IMR-90 (cell line): Measurements from ENCODE around the gene TIMM44. TPM values are rescaled to one million over a fixed set of nuclear protein-coding genes. Genes with fewer than 3 reads are reported as not detected.

Experiments used
- ATAC-seq: fragments of 200-7000 bp; cut with Tn5 transposase; 2 replicates; pipeline ENCODE4 v1.9.1; 2020; ENCODE audit warnings: low read depth, mild to moderate bottlenecking, moderate library complexity
- Bru-seq: library from RNA; stranded (reverse); fragments of 400-500 nt; gene quantifications from one replicate; lab custom pipeline; 2021; lab: Mats Ljungman, UMichigan
- BruChase-seq, 2 experiments: library from RNA; stranded (reverse); fragments of 400-500 nt; gene quantifications; one replicate each; lab custom pipeline; 2021; lab: Mats Ljungman, UMichigan
- BruUV-seq: library from RNA; stranded (reverse); fragments of 400-500 nt; replicated peaks from 2 replicates; lab custom pipeline; 2021; lab: Mats Ljungman, UMichigan
- CTCF ChIA-PET: fragments of 300-600 bp; formaldehyde crosslinking; extraction: SDS; loops from one replicate; lab custom pipeline; 2021; ENCODE audit warnings: antibody characterized with exemption; lab: Yijun Ruan, JAX
- POLR2A ChIA-PET: fragments of 300-600 bp; sonication (Branson Sonifier 250); formaldehyde crosslinking; loops from one replicate; lab custom pipeline; 2022; ENCODE audit warnings: antibody characterized with exemption; ENCODE audit not compliant: unreplicated experiment; lab: Charles Lee
- DNase-seq: peaks from one replicate; pipeline ENCODE4 v3.0.0; 2013
- H2AFZ ChIP-seq: replicated peaks from 2 replicates; pipeline ENCODE3; 2013; ENCODE audit warnings: low read length, mild to moderate bottlenecking; ENCODE audit not compliant: poor library complexity
- H2AK5ac ChIP-seq: 2 replicates; pipeline ENCODE4 v1.6.1; 2013; ENCODE audit warnings: low read depth, low read length, inconsistent platforms
- H2AK9ac ChIP-seq: replicated peaks from 2 replicates; pipeline ENCODE3; 2013; ENCODE audit warnings: mild to moderate bottlenecking, low read depth, low read length, moderate library complexity; ENCODE audit not compliant: poor library complexity
- H2BK120ac ChIP-seq: 2 replicates; pipeline ENCODE4 v1.6.1; 2013; ENCODE audit warnings: low read depth, low read length, inconsistent platforms
- H2BK15ac ChIP-seq: 3 replicates; pipeline ENCODE4 v1.6.1; 2013; ENCODE audit warnings: low read depth, low read length, inconsistent platforms
- H2BK20ac ChIP-seq: 2 replicates; pipeline ENCODE4 v1.6.1; 2013; ENCODE audit warnings: low read depth, mild to moderate bottlenecking, inconsistent platforms, low read length, moderate library complexity
- H2BK5ac ChIP-seq: 2 replicates; pipeline ENCODE4 v1.6.1; 2013; ENCODE audit warnings: mild to moderate bottlenecking, low read depth, low read length, inconsistent platforms; ENCODE audit not compliant: poor library complexity, severe bottlenecking
- H3K14ac ChIP-seq: replicated peaks from 2 replicates; pipeline ENCODE4 v1.6.1; 2013; ENCODE audit warnings: low read depth, low read length, inconsistent platforms
- H3K18ac ChIP-seq: 2 replicates; pipeline ENCODE4 v1.6.1; 2013; ENCODE audit warnings: low read depth, low read length, control low read depth
- H3K23ac ChIP-seq: 2 replicates; pipeline ENCODE4 v1.6.1; 2013; ENCODE audit warnings: low read depth, low read length, inconsistent platforms
- H3K27ac ChIP-seq: 2 replicates; pipeline ENCODE4 v1.5.1; 2013; ENCODE audit warnings: mild to moderate bottlenecking, control low read depth, low read length; ENCODE audit not compliant: insufficient read depth
- H3K27me3 ChIP-seq: 2 replicates; pipeline ENCODE4 v1.6.1; 2013; ENCODE audit warnings: low read length; ENCODE audit not compliant: control insufficient read depth, insufficient read depth
- H3K36me3 ChIP-seq: 2 replicates; pipeline ENCODE4 v1.6.1; 2013; ENCODE audit warnings: low read length, mixed read lengths; ENCODE audit not compliant: control insufficient read depth, insufficient read depth
- H3K4ac ChIP-seq: 2 replicates; pipeline ENCODE4 v1.6.1; 2013; ENCODE audit warnings: low read depth, low read length, inconsistent platforms
- H3K4me1 ChIP-seq: 2 replicates; pipeline ENCODE4 v1.6.1; 2013; ENCODE audit warnings: low read length, mixed read lengths; ENCODE audit not compliant: control insufficient read depth, insufficient read depth
- H3K4me2 ChIP-seq: 2 replicates; pipeline ENCODE4 v1.6.1; 2013; ENCODE audit warnings: low read depth, mild to moderate bottlenecking, control low read depth, low read length, moderate library complexity
- H3K4me3 ChIP-seq: 2 replicates; pipeline ENCODE4 v1.5.1; 2013; ENCODE audit warnings: low read depth, mild to moderate bottlenecking, control low read depth, low read length, moderate library complexity; ENCODE audit not compliant: insufficient read depth
- H3K56ac ChIP-seq: 2 replicates; pipeline ENCODE4 v1.6.1; 2013; ENCODE audit warnings: low read length, inconsistent platforms; ENCODE audit not compliant: insufficient read depth; ENCODE audit errors: extremely low read depth
- H3K79me1 ChIP-seq, 2 experiments: 2 replicates each; pipeline ENCODE4 v1.6.1; 2013; ENCODE audit warnings: low read length in 2 of 2, inconsistent platforms in 1 of 2, low read depth in 1 of 2
- H3K9ac ChIP-seq: 2 replicates; pipeline ENCODE4 v1.6.1; 2013; ENCODE audit warnings: low read depth, low read length, control low read depth
- H3K9me1 ChIP-seq: 2 replicates; pipeline ENCODE4 v1.6.1; 2013; ENCODE audit warnings: low read length, inconsistent platforms; ENCODE audit not compliant: insufficient read depth
- H3K9me3 ChIP-seq: 2 replicates; pipeline ENCODE4 v1.6.1; 2013; ENCODE audit warnings: low read length; ENCODE audit not compliant: control insufficient read depth, insufficient read depth
- H4K20me1 ChIP-seq: 2 replicates; pipeline ENCODE4 v1.6.1; 2013; ENCODE audit warnings: low read length, inconsistent platforms; ENCODE audit not compliant: insufficient read depth
- H4K5ac ChIP-seq: 2 replicates; pipeline ENCODE4 v1.6.1; 2013; ENCODE audit warnings: mild to moderate bottlenecking, low read depth, low read length, control low read depth
- H4K8ac ChIP-seq, 2 experiments: 2 replicates each; pipeline ENCODE4 v1.6.1; 2013; ENCODE audit warnings: low read depth in 2 of 2, low read length in 2 of 2, control low read depth in 1 of 2, inconsistent platforms in 1 of 2
- H4K91ac ChIP-seq: 2 replicates; pipeline ENCODE4 v1.6.1; 2013; ENCODE audit warnings: low read depth, low read length, inconsistent platforms; ENCODE audit not compliant: insufficient read depth
- BHLHE40 ChIP-seq: fragments of 150-350 bp; IDR thresholded peaks from 2 replicates; pipeline ENCODE4 v1.6.1; 2016; ENCODE audit warnings: mild to moderate bottlenecking, low read depth, low read length
- CEBPB ChIP-seq: IDR thresholded peaks from 2 replicates; pipeline ENCODE4 v1.6.1; 2012; ENCODE audit warnings: low read depth, low read length, improper control_type of control experiment
- CHD1 ChIP-seq: IDR thresholded peaks from 2 replicates; pipeline ENCODE4 v1.6.1; 2012; ENCODE audit warnings: low read depth, low read length, improper control_type of control experiment
- CTCF ChIP-seq: conservative IDR thresholded peaks from 2 replicates; pipeline ENCODE4 v1.5.1; 2012; ENCODE audit warnings: mild to moderate bottlenecking, low read depth, low read length, improper control_type of control experiment
- FOS ChIP-seq: fragments of 150-350 bp; IDR thresholded peaks from 2 replicates; pipeline ENCODE4 v1.6.1; 2016; ENCODE audit warnings: low read depth, low read length
- MAFK ChIP-seq: IDR thresholded peaks from 2 replicates; pipeline ENCODE4 v1.6.1; 2012; ENCODE audit warnings: low read depth, low read length, improper control_type of control experiment
- MXI1 ChIP-seq: IDR thresholded peaks from 2 replicates; pipeline ENCODE4 v1.6.1; 2012; ENCODE audit warnings: low read depth, mild to moderate bottlenecking, low read length, moderate library complexity, borderline replicate concordance
- NFE2L2 ChIP-seq: fragments of 150-350 bp; IDR thresholded peaks from 2 replicates; pipeline ENCODE4 v1.6.1; 2016; ENCODE audit warnings: low read depth, mild to moderate bottlenecking, low read length
- POLR2A ChIP-seq: IDR thresholded peaks from 2 replicates; pipeline ENCODE4 v1.6.1; 2012; ENCODE audit warnings: mild to moderate bottlenecking, low read depth, low read length
- RFX5 ChIP-seq: IDR thresholded peaks from 2 replicates; pipeline ENCODE4 v1.8.0; 2012; ENCODE audit warnings: low read depth, mild to moderate bottlenecking, low read length, moderate library complexity
- SMC3 ChIP-seq: fragments of 150-350 bp; IDR thresholded peaks from 2 replicates; pipeline ENCODE4 v1.6.1; 2016; ENCODE audit warnings: low read depth, mild to moderate bottlenecking, antibody characterized with exemption, low read length, moderate library complexity
- WGBS, 2 experiments: methylation state at CpG; one replicate each; pipeline versions ENCODE4 v1.1.5 to v1.1.7; 2013; ENCODE audit warnings: missing lambda C conversion rate in 2 of 2; ENCODE audit not compliant: insufficient read length in 1 of 2; ENCODE audit errors: extremely low coverage in 2 of 2; 5-methylcytosine and 5-hydroxymethylcytosine counted together
- dilution Hi-C: fragments of 300-500 bp; cut with HindIII; formaldehyde crosslinking; loops from one replicate; pipeline ENCODE4 v1.14.3; 2018; ENCODE audit warnings: low sequenced_read_pairs; ENCODE audit not compliant: unreplicated experiment
- in situ Hi-C: fragments of 300-500 bp; cut with MboI; formaldehyde crosslinking; loops from 3 replicates; pipeline ENCODE4 v1.14.3; 2019; ENCODE audit warnings: low sequenced_read_pairs, inconsistent platforms, mixed read lengths
- intact Hi-C: fragments of 100-400 bp; cut with micrococcal nuclease; formaldehyde crosslinking; loops from 2 replicates; pipeline ENCODE4 v1.10.0; 2022
- long read RNA-seq: library from polyadenylated mRNA; unstranded; transcript quantifications from one replicate; pipeline ENCODE4 v2.0.0, GENCODE V29; 2021; ENCODE audit not compliant: unreplicated experiment
- polyA plus RNA-seq, 3 experiments: library from polyadenylated mRNA; depleted of rRNA; stranded (reverse); fragments of >200 nt; gene quantifications; 2 replicates each; pipeline ENCODE4 v1.2.3, GENCODE V29; 2012; ENCODE audit warnings: low replicate concordance in 1 of 3
- total RNA-seq: library from RNA; depleted of rRNA; stranded (reverse); fragments of >200 nt; gene quantifications from 2 replicates; pipeline ENCODE4 v1.2.3, GENCODE V29; 2012; rRNA removed
- TF ChIP-seq, protein P1 (sequence below): fragments of 150-350 bp; IDR thresholded peaks from 2 replicates; pipeline ENCODE4 v1.6.1; 2016; ENCODE audit warnings: low read depth, mild to moderate bottlenecking, low read length, moderate library complexity, borderline replicate concordance

Gene TIMM44
- 37.6 and 43.0 TPM in 2 replicates for total RNA-seq
- 52.3 and 65.3 TPM in 2 replicates for polyA plus RNA-seq (2012; rRNA removed)
- 34.9 and 59.4 TPM in 2 replicates for polyA plus RNA-seq (2012; cell fraction: cytosol; rRNA removed)
- 92.3 and 186 TPM in 2 replicates for polyA plus RNA-seq (2012; cell fraction: nucleus; rRNA removed; ENCODE audit: low replicate concordance)
- percentile 66 among the genes with signal in this experiment for Bru-seq, nascent RNA
- percentile 75 among the genes with signal in this experiment for BruChase-seq, experiment 1, labeled RNA remaining after a 6-hour chase
- BruChase-seq, experiment 2, labeled RNA remaining after a 2-hour chase = percentile 61 among the genes with signal in this experiment
- long read RNA-seq, transcript TIMM44-201 (13 exons, 2,075 nt) = major isoform, 25 of 36 reads
- long read RNA-seq, partial matches to known transcripts = 4 of 36 reads
- long read RNA-seq, other reads (novel, unspliced or antisense) = 4 of 36 reads

DNA sequence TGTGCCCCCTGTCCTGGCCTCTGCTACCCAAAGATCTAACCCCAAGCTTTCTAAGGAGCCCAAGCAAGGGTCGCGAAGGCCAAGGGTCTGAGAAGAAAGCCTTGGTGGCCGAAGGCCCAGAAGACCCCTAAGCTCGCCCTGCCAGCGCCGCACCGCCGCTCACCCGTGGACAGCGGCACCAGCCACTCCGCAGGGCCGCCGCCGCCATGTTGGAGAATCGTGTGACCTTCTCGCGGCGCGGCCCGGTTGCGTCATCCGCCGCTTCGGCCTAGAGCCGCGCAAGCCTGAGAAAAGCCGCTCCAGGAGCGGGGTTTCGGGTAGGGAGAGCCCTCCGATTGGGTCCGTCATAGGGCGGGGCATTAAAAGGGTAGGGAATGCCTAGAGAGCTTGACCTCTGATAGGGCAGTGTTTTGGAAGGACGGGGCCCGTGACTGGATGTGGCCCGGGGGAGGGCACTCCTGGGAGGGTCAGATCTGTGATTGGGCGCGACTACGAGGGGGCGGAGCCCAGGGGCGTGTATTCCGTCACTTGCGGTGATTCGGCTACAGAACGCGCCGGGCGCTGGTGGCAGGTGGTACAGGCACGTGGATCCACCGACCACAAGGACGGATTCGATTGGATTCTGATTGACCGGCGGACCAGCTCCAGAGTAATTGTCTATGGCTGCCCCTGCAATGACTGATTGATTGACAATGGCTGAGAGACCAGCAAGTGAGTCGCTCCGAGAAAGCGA lies at the start of gene TIMM44:
TSS of gene TIMM44 (minus strand) at position 223 of the 733 bp plus-strand sequence. CDS start at position 208, 15 bp downstream.
- H2BK5ac ChIP-seq = peak within 1 kb of the TSS; percentile 28
- H3K27me3 ChIP-seq = no peaks in the 10 kb centered on the region
- peak within 1 kb of the TSS; percentile 88 for H3K4ac ChIP-seq
- H3K56ac ChIP-seq = peak within 1 kb of the TSS; percentile 89
- no peaks in the 10 kb centered on the region for H4K20me1 ChIP-seq
- ChIA-PET POLR2A (interaction anchor here (0.5 kb wide), 2 partner anchors 309 to 324 kb away, joined by 3 to 4 read pairs; no protein-coding TSS in a partner anchor), CTCF (interaction anchor here (0.6 to 1.9 kb wide), 13 partner anchors 12 to 451 kb away, joined by 3 to 6 read pairs (median 3); partner anchors contain the start of gene ELAVL1)
- peak within 1 kb of the TSS; percentile 91 for H3K23ac ChIP-seq
- peak within 1 kb of the TSS; percentile 97 for H2AFZ ChIP-seq
- no peak within 1 kb of the TSS for H2BK15ac ChIP-seq
- 0% methylated on average over 34 of the region's 56 CpGs; no CpG with 5 or more reads in 1 of the 2 experiments for WGBS, 2 experiments
- H2BK20ac ChIP-seq = no peak within 1 kb of the TSS
- DNase-seq (peak; percentile 99), ATAC-seq (peak; percentile 99)
- BruUV-seq = no TSS peak
- no peaks in the 10 kb centered on the region for H3K4me1 ChIP-seq
- H3K9me1 ChIP-seq = peaks cover 4% of the 10 kb centered on the region; the same call in 1 of the 2 replicates
- peak within 1 kb of the TSS; percentile 61 for H3K4me3 ChIP-seq
- peak within 1 kb of the TSS; percentile 95 for H3K9ac ChIP-seq
- H3K4me2 ChIP-seq = peak within 1 kb of the TSS; percentile 84
- intact Hi-C loops (loop anchor here (1.0 to 2.0 kb wide), 3 partner anchors 59 to 310 kb away; no protein-coding TSS in a partner anchor), dilution Hi-C loops (no loop called here), in situ Hi-C loops (loop anchor here (5.0 kb wide), 1 partner anchor 309 kb away; no protein-coding TSS in a partner anchor)
- peak within 1 kb of the TSS; percentile 0; the same call in 1 of the 2 replicates for H3K18ac ChIP-seq
- H4K91ac ChIP-seq = peak within 1 kb of the TSS; percentile 77
- peak within 1 kb of the TSS; percentile 65 for H2AK5ac ChIP-seq
- H2BK120ac ChIP-seq = peak within 1 kb of the TSS; percentile 13; the same call in 1 of the 2 replicates
- H2AK9ac ChIP-seq = peak within 1 kb of the TSS; percentile 94
- peaks cover 14% of the 10 kb centered on the region for H3K36me3 ChIP-seq
- H4K8ac ChIP-seq = peak within 1 kb of the TSS; percentile 76 to 86
- no peaks in the 10 kb centered on the region for H3K9me3 ChIP-seq
- peak within 1 kb of the TSS; percentile 96 for H3K14ac ChIP-seq
- peak within 1 kb of the TSS; percentile 27 for H4K5ac ChIP-seq
- H3K27ac ChIP-seq = peak within 1 kb of the TSS; percentile 80
- peaks cover 11 to 37% of the 10 kb centered on the region in 2 experiments; a peak in 3 of 4 replicates for H3K79me1 ChIP-seq
- TF ChIP-seq CHD1 (no peak), POLR2A (peak; percentile 91), MAFK (no peak), MXI1 (peak; percentile 96), SMC3 (no peak), NFE2L2 (no peak), CTCF (no peak), RFX5 (no peak), CEBPB (peak; percentile 99), BHLHE40 (peak; percentile 80), FOS (no peak; the same call in 1 of the 2 replicates)
- TF ChIP-seq, protein P1, sequence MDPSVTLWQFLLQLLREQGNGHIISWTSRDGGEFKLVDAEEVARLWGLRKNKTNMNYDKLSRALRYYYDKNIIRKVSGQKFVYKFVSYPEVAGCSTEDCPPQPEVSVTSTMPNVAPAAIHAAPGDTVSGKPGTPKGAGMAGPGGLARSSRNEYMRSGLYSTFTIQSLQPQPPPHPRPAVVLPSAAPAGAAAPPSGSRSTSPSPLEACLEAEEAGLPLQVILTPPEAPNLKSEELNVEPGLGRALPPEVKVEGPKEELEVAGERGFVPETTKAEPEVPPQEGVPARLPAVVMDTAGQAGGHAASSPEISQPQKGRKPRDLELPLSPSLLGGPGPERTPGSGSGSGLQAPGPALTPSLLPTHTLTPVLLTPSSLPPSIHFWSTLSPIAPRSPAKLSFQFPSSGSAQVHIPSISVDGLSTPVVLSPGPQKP = no peak
